Thoracic aorta (tissue), 2 donors: Measurements from ENCODE around the gene ZFAND3. TPM values are rescaled to one million over a fixed set of nuclear protein-coding genes. Genes with fewer than 3 reads are reported as not detected.
A peak's percentile ranks its signal among the peaks of the same experiment; 100 is the strongest.

Experiments used
- ATAC-seq: fragments of 150-250 bp; one replicate; pipeline ENCODE4 v1.8.0; 2017; ENCODE audit warnings: low read depth; ENCODE audit not compliant: insufficient number of reproducible peaks, low FRiP score
- DNase-seq: peaks from one replicate; pipeline ENCODE4 v3.0.0-alpha.2; 2020; ENCODE audit warnings: low spot score
- H3K27ac ChIP-seq, 2 donors: fragments of 200-600 bp; sonication (generic); 1 replicate in 1 of 2; 2 replicates in 1 of 2; pipeline ENCODE4 v1.5.1; 2016; ENCODE audit warnings: mild to moderate bottlenecking in 2 of 2, moderate library complexity in 2 of 2
- H3K27me3 ChIP-seq: fragments of 200-600 bp; sonication (generic); replicated peaks from 2 replicates; pipeline ENCODE4 v1.6.0; 2016; ENCODE audit warnings: mild to moderate bottlenecking; ENCODE audit not compliant: insufficient read depth
- H3K36me3 ChIP-seq: fragments of 200-600 bp; sonication (generic); one replicate; pipeline ENCODE4 v1.5.1; 2016
- H3K4me1 ChIP-seq, 2 donors: fragments of 200-600 bp; sonication (generic); 1 replicate in 1 of 2; 2 replicates in 1 of 2; pipeline versions ENCODE4 v1.5.1 to v1.6.0; 2016; ENCODE audit warnings: low read depth in 2 of 2, mild to moderate bottlenecking in 1 of 2; ENCODE audit not compliant: control insufficient read depth in 1 of 2
- H3K4me3 ChIP-seq: fragments of 200-600 bp; sonication (generic); 2 replicates; pipeline ENCODE4 v1.5.1; 2016; ENCODE audit warnings: mild to moderate bottlenecking
- H3K9me3 ChIP-seq: fragments of 200-600 bp; sonication (generic); 2 replicates; pipeline ENCODE4 v1.5.1; 2016
- total RNA-seq, 2 donors: library from RNA; depleted of rRNA; stranded (reverse); fragments of >200 nt; gene quantifications; one replicate each; pipeline versions ENCODE4 v1.1.0 to v1.2.3, GENCODE V29; 2016
- TF ChIP-seq, protein P1 (sequence below): fragments of 200-600 bp; sonication (generic); IDR thresholded peaks from one replicate; pipeline ENCODE4 v1.5.1; 2019; ENCODE audit warnings: antibody characterized with exemption

Gene ZFAND3
- total RNA-seq, 2 donors from 2014 or later, result 45.4 to 56.2 TPM

DNA sequence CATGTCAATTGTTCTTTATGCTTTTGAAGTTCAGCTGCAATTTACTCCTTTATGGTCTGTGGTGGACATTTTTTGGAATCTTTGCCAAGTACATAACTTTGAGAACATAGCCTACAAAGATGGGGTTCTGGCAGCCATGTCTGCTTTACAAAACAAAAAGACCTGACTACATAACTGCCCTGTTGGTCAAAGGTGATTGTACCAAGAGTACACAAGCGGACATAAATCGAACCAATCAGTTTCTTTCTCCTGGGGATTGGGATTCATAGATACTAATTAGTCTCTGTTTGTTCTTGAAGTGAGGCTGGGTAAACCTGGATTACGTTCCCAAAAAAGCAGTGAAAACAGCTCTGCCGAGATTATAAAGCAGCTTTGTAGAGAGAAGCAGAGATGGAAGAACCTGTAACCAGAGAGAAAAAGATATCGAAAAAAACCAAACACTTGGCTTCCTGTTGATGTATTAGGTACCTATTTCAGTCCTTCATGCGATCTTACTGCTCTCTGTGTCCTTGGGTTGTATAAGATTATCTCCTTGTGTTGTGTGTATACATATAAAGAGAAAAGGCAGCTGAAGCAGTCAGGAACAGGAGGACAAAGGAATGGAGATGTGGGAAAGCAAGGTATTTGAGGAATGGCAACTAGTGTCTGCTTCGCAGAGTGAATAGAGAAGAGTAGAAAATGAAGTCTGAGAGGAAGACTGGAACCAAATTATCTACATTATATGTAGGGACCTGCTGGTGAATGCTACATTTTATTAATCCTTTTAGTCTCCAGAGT, 2.7 kb upstream of the ZFAND3 start:
- Histone ChIP-seq H3K27ac (no peak overlapping the region), H3K4me1 (peaks cover 15 to 24% of the 10 kb centered on the region in 2 donors), H3K27me3 (no peaks in the 10 kb centered on the region), H3K4me3 (no peak overlapping the region), H3K9me3 (no peaks in the 10 kb centered on the region), H3K36me3 (no peaks in the 10 kb centered on the region)
- TF ChIP-seq, protein P1, sequence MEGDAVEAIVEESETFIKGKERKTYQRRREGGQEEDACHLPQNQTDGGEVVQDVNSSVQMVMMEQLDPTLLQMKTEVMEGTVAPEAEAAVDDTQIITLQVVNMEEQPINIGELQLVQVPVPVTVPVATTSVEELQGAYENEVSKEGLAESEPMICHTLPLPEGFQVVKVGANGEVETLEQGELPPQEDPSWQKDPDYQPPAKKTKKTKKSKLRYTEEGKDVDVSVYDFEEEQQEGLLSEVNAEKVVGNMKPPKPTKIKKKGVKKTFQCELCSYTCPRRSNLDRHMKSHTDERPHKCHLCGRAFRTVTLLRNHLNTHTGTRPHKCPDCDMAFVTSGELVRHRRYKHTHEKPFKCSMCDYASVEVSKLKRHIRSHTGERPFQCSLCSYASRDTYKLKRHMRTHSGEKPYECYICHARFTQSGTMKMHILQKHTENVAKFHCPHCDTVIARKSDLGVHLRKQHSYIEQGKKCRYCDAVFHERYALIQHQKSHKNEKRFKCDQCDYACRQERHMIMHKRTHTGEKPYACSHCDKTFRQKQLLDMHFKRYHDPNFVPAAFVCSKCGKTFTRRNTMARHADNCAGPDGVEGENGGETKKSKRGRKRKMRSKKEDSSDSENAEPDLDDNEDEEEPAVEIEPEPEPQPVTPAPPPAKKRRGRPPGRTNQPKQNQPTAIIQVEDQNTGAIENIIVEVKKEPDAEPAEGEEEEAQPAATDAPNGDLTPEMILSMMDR, result no peak
- DNase-seq (no peak), ATAC-seq (no peak)

DNA sequence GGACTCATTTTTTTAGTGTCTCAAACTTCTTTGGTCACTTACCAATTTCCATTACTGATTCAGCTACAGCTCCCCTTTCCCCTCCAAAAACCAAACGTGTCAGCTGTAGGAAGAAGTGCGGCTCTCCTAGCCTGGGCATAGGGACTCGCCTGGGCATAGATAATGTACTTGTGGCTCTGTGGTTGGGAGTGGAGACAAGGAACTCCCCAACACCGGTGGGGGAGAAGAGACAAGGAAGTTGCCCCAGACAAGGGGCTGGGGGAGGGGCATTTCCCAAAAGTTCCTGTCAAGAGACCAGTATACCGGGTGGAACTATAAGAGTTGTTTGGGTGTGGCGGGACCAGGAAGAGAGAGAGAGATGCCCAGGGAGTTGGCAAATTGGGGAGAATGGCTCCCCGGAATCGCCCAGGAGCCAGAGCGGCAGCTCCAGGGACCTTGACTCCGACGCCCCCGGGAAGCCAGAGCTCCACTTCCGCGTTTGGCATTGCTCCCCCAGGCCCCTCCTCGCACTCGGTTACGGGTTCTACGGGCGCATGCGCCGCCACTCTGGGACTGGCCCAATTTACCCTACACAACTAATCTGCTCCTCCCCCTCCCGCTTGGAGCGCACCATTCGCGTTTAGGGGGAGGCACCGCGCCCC, 871 bp upstream of the ZFAND3 start:
- TF ChIP-seq, protein P1, result no peak
- H3K9me3 ChIP-seq, result no peaks in the 10 kb centered on the region
- H3K36me3 ChIP-seq, result no peaks in the 10 kb centered on the region
- H3K27ac ChIP-seq, result peak overlapping the region; percentile 90 to 96
- H3K4me1 ChIP-seq, result peaks cover 27 to 42% of the 10 kb centered on the region in 2 donors
- peak overlapping the region; percentile 85 for H3K4me3 ChIP-seq
- DNase-seq, result peak; percentile 85
- no peaks in the 10 kb centered on the region for H3K27me3 ChIP-seq
- ATAC-seq, result peak; percentile 74

DNA sequence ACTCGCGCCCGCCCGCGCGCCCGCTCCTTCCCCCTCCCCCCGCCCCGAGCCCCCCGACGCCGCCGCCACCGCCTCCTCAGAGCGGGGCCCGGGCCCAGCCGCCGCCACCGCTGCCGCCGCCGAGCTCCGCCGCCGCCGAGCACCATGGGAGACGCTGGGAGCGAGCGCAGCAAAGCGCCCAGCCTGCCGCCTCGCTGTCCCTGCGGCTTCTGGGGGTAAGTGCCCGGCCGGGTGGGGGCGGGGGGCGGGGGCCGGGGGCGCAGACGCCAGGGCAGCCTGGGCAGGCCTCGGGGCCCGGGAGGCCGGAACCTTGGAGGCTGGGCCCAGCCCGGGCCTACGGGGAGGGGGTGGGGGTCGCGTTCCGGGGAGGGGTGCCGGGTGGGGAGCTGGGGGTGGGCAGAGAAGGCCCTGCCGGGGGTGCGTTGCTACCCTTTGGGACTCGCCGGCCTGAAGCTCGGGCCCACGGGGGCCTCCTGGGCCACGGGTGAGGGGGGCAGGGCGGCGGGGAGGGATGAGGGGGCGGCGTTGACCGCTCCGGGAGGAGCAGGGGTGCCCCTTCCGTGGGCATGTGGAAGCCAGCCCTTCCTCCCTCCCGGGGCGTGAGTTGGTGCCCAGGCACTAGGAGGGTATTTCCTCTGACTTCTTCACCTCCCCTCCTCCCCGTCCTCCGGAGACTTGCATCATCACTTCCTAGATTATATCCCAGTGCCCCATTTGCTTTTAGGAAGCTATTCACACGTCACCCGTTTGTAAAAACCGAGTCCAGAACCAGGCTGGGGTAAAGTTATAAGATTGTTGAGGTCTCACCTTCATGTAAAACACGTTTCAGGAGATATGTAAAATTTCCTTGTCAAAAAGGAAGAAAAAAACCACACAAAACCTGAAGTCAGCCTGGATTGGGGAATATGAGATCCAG, 533 bp downstream of the ZFAND3 start:
- Histone ChIP-seq H3K4me1 (peaks cover 32 to 52% of the 10 kb centered on the region in 2 donors), H3K9me3 (no peaks in the 10 kb centered on the region), H3K27ac (peak overlapping the region; percentile 90 to 96), H3K4me3 (peak overlapping the region; percentile 85), H3K36me3 (no peaks in the 10 kb centered on the region), H3K27me3 (no peaks in the 10 kb centered on the region)
- DNase-seq (peak; percentile 49), ATAC-seq (peak; percentile 23)
- TF ChIP-seq, protein P1, result no peak

DNA sequence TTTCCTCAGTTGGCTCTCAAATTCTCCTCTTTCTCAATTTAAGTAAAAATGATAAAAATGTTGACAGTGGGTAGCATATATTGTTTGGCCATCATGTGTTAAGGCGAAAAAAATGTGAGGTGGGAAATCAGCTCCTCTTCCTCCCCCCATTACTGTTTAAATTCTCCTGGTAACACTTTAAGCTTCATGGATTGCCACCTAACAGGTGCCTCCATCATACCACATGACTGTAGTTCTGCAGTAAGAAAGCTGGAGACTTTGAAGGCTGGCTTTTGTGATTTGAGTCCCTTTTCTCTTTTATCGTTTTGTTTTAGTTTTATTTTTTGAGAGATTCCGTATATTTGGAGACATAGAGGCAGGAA, 1.2 kb downstream of the ZFAND3 start:
- H3K4me1 ChIP-seq, result peaks cover 37 to 58% of the 10 kb centered on the region in 2 donors

More for the DNA sequence above, 1.2 kb downstream of the ZFAND3 start:
- Histone ChIP-seq H3K4me3 (peak overlapping the region; percentile 85), H3K36me3 (no peaks in the 10 kb centered on the region), H3K27me3 (no peaks in the 10 kb centered on the region), H3K27ac (peak overlapping the region; percentile 90 to 96), H3K9me3 (no peaks in the 10 kb centered on the region)
- DNase-seq (no peak), ATAC-seq (no peak)
- TF ChIP-seq, protein P1, result no peak
